SIG-M5 treated with dmso at 0.1 percent for 504 hours (cell line): ENCODE results near the gene CDK8.
A peak's percentile ranks its signal among the peaks of the same experiment; 100 is the strongest.
"Not testable (repeated sequence)": the region's sequence is repeated elsewhere in the genome, so short reads cannot be mapped to it uniquely, and the experiment has no call there.

Source experiments
- DNase-seq: peaks from one replicate; lab custom pipeline; 2025; ENCODE audit not compliant: unreplicated experiment; lab: John Stamatoyannopoulos, UW

The CDK8 gene

DNA sequence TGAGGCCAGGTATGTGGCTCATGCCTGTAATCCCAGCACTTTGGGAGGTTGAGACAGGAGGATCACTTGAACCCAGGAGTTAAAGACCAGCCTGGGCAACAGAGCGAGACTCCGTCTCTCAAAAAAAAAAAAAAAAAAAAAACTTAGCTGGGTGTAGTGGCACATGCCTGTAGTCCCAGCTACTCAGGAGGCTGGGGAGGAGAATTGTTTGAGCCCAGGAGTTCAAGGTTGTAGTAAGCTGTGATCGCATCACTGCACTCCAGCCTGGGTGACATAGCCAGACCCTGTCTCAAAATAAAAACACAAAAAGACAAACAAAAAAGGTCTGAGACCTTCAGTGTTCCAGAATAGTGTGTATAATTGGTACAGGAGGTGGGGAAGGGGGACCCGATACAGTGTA, 1.9 kb upstream of the CDK8 start:
- DNase-seq, result not testable (repeated sequence)

DNA sequence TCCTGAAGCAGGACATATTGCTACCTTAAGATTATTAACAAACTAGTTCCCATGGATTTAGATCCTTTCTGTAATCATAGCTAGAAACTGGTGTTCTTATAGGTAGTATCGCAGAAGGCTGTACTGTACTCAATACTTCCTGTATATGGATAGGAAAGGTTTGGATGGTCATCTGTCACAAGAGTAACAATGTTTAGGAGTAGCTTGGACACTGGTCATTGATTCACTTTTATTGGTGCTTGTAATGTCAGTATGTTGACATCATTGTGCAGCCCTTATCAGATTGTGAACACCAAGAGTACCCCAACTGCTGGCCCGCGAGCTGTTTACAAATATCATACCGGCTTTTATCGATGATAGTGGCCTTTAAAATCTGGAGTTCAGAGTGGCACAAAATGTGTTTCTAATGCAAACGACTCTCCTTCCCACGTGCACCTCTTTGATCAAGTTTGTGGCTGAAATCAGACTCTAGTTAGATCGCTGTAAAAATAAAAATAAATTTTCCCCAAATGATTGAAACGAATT, 605 bp upstream of the CDK8 start:
- DNase-seq, result no peak

DNA sequence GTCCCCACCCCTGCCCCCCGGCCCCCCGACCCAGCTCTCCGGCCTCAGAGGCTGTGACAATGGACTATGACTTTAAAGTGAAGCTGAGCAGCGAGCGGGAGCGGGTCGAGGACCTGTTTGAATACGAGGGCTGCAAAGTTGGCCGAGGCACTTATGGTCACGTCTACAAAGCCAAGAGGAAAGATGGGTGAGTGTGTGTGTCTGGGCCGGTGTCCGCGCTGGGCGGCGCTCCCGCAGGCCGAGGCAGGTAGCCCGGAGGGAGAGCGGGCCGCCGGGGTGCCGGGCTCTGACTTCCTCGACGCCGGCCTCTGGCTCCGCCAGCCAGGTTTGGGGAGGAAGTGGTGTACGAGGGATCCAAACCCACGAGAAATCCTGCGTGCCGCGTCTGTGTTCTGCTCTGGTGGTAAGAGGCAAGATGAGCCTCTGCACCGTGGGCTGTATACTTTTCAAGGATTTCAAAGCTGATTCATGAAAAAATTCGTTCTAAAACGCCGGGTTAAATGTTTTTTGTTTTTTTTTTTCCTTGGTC, 718 bp downstream of the CDK8 start:
- DNase-seq, result peak; percentile 32

DNA sequence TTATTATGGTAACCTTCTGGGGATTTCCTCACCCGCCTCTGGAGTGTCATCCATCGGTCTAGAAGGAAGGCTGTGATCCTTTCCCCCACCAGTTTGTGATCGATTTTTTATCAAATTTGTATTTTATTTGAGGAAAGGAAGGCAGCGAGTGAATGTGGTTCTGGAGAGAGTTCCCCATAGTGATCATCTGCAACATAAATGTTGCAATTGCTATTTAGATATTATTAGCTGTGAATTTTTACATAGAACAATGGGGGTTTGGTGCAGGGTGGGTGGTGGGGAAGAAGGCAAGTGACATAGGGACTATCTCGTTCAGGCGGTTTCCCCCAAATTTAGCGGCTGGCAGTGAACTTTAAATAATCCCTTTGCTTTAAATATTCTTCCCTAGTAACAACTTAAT, 1.2 kb downstream of the CDK8 start:
- peak; percentile 22 for DNase-seq

DNA sequence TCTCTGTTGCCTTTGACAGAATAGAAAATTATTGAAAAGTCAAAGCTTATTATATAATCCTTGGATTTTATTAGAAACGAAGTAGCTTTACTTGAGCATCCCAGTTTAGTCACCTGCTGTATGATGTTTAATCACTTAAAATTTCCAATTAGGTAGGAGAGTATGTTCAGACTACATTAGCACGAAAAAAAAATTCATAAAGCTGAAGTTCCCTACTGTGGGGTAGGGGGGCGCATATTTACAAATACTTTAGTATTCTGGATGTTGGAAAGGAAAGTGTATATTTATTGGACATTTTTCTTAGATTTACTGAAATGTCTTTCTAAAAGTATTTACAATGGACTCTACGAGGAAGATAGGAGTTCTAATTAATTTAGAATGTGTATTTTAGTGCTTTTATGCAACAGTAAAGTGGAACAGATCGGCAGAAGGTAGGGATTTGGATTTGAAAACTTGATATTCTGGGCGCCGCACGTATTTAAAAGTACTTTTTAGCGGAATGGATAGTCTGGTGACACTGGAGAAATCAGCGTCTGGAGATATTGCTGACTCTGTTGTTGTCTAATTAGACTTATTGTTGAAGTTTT, 1.9 kb downstream of the CDK8 start:
- DNase-seq, result peak; percentile 47

DNA sequence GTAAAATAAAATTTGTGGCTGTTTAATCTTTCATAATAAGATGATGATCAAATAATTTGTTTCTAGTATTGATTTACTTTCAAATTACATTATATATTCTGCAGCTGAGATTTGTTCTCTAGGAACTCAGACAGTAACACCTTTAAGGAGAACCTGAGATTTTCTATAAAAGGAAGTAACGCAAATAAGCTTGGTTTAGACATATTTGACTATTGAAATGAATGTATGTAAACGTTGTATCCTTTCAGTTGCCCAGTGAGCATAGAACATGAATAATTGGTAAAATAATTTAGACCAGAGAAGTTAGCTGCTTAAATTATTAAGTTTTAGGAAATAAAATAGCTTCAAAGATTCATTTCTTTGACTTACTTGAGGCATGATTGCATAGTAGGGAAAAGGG, 3.1 kb downstream of the CDK8 start:
- DNase-seq, result no peak

DNA sequence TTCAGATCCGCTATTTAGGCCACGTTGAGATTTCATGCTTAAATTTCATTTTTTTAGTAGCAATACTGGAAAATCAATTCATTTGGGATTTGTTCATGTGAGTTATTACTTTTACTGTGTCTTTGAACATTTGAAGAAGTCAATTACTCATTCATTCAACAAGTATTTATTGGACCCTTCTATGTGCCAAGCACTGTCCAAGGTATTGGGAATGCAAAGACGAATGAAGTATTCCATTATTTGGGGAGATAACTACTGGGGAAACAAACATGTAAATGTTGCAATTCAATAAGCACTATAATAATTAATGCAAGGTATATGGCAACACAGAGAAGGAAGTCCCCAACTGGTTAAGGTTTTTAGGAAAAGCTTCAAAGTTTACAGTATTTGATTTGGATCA, 5.7 kb downstream of the CDK8 start:
- no peak for DNase-seq

DNA sequence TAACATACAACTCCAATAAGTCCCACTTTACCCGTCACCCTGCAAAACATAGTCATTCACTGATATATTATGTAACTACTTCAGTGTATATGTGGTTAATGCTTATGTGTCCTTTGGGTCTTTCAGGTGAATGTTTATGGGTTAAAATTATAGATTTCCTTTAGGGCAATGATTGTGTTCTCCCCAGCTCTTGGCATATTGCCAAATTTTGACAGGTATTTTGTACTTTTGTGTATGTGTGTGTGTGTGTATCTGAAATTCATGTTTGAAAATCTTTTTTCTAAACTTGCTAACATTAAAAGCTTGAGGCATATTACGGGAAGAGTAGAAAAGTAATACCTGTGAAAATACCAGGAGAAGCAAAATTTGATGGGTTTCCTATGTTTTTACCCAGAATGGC, 8.2 kb downstream of the CDK8 start:
- no peak for DNase-seq

DNA sequence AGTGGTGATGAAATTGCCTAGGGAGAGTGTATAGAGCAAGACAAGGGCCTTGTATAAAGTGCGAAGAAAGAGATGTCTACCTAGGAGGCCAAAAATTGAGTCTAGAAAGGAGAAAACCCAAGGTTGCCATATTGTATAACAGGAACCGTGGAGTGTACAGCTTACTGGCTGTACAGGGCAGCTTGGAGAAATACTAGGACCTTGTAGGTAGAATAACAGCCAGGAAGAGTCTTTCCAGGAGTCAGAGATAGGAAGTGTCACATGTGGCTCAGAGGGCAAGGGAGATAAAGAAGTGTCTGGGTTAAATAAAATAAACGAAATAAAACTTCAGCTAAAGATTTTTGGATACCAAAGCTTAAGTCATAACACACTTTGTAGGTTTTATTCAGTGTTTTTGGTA, 12.4 kb downstream of the CDK8 start:
- DNase-seq, result no peak

DNA sequence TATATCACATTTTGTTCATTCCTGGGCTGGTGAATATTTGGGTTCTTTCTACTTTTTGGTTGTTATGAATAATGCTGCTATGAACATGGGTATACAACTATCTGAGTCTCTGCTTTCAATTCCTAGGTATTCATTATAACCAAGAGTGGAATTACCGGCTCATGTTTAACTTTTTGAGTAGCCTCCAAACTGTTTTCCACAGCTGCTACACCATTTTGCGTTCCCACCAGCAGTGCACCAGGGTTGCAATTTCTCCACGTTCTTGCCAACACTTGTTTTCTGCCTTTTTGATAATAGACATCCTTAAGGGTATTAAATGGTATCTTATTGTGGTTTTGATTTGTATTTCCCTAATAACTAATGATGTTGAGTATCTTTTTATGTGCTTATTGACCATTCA, 16.8 kb downstream of the CDK8 start:
- DNase-seq, result no peak

DNA sequence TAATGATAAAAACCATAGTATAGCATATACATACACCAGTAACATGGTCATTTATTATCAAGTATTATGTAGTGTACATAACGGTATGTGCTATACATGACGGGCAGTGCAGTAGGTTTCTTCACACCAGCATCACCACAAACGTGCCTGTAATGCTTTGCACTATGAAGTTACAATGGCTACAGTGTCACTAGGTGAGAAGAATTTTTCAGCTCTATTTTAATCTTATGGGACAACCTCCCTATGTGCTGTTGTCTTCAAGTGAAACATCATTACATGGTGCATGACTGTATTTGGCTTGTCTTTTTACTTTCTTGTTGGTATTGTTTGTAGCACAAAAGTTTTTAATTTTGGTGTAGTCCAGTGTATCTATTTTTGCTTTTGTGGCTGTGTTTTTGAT, 18.7 kb downstream of the CDK8 start:
- DNase-seq, result no peak

DNA sequence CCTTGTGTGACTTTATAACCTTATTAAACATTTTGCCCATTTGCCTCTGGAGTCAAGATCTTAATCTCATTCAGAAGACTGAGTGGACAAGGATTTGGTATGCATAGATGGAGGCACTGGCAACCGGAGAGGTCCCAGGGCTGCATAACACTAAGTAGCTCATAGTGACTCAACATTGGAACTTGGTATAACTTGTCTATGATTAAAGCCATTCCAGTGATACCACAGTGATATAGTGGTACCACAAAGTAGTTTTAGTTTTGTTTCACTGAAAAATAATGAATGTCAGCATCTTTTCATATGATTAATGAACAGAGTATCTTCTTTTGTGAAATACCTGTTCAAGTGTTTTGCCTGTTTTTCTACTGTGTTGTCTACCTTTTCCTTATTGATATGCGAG, 26.4 kb downstream of the CDK8 start:
- DNase-seq, result no peak

DNA sequence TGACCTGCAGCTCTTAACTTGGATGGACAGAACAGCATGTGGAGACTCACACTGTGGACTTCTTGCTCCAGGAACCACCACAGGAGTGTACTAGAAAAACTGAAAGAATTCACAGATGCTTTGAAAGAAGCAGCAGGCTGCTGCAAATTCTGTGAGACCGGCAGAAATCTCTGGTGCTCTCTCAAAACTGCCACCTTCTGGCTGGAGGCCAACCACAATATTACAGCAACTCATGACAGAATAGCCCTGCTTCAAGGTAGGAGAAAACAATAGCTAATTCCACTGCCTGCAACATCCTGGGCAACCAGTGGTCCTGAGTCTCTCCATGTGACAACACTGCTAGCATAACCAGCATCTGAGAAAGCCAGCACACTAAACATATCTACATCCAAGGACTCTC, 26.9 kb downstream of the CDK8 start:
- no peak for DNase-seq

DNA sequence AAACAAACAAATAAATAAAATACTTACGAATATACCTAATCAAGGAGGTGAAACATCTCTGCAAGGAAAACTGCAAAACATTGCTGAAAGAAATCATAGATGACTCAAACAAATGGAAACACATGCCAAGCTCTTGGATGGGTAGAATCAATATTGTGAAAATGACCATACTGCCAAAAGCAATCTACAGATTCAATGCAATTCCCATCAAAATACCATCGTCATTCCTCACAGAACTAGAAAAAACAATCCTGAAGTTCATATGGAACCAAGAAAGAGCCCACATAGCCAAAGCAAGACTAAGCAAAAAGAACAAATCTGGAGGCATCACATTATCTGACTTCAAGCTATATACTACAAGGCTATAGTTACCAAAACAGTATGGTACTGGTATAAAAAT, 32.0 kb downstream of the CDK8 start:
- DNase-seq, result not testable (repeated sequence)

DNA sequence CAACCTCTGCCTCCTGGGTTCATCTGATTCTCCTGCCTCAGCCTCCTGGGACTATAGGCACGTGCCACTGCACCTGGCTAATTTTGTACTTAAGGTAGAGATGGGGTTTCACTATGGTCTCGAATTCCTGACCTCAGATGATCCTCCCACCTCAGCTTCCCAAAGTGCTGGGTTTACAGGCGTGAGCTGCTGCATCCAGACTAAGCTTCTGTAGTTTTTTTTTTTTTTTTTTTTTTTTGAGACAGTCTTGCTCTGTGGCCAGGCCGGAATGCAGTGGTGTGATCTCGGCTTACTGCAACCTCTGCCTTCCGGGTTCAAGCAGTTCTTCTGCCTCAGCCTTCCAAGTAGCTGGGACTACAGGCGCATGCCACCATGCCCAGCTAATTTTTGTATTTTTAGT, 34.9 kb downstream of the CDK8 start:
- not testable (repeated sequence) for DNase-seq

DNA sequence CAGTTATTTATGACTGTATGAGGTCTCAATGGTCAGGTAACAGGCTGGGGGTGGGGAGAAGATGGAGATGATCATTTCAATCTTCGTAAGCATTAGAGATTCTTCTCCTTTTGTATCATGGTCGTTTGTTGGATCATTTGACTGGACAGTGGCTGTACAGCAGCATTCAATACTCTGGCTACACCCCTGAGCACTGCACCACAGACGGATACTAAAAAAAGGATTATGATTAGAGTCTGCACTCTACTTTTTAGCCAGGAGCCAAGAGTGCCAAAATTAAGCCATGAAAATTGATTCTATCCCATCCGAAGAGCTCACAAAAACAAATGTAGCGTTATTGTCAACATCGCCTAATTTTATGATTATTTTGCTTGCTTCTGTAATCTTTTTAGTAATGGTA, 41.9 kb downstream of the CDK8 start:
- DNase-seq, result no peak

DNA sequence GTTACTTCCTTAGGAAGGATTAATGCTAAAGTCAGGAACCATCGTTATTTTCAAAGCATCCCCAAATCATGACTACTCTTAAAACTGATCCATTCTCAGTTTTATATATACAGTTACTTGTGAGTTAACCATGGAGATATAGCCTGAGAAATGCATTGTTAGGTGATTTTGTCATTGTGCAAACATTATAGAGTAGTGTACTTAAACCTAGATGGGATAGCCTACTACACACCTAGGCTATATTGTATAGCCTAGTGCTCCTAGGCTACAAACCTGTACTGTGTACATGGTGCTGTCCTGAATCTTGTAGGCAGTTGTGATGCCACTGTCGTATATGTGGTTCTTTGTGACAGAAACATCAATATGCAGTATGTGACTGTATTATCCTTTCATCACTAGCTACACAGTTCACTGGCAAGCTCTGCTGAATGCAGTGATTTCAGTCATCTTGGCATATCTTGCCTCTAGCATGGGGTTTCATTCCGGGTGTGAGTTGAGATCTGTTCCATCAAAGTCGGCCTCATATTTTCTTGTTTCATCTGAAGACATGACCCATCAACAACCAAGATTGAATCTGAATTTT, 45.3 kb downstream of the CDK8 start:
- no peak for DNase-seq

DNA sequence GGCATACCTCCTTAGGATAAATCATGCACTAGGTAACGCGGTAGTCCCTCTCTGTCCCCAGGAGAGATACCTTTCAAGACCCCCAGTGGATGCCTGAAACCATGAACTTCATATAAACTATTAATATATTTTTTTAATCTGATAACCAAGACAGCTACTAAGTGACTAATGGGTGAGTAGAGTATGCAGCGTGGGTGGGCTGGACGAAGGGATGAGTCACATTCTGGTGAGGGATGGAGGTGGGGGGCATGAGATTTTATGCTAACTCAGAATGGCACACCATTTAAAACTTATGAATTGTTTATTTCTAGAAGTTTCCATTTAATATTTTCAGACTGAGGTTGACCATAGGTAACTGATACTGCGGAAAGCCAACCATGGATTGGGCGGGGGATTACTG, 46.2 kb downstream of the CDK8 start:
- no peak for DNase-seq

DNA sequence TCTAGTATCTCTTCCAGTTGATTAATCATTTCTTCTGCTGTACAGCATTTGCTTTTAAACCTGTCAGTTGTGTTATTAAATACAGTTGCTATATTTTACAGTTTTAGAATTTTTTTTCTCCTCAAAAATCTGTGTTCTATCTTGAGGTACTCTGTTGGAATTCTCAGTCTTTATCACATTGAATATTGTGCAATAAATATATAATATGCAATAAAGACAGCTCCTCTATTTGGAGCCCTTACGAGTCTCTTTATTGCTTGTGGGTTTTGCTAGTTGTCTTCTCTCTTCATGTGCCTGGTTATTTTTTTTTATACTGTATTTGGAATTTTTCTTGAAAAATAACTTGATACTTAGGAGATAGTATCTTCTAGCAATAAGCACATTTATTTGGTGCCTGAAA, 51.7 kb downstream of the CDK8 start:
- no peak for DNase-seq

DNA sequence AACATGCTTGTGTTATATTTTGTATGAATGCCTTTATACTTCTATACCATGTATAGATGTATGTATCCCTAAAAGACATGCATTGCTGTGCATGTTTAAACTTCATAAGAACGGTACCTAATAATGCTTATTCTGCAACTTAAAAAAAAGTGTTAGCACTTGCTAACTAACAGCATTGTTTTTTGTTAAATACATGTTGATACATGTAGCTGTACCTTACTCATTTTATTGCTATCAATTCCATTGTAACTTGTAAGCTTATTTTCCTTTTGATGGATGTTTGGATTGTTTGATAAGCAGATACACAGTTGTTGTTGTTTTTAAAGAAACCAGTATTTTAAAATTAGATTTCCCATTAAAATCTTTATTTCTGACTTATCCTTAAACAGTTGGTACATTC, 53.8 kb downstream of the CDK8 start:
- DNase-seq, result no peak

DNA sequence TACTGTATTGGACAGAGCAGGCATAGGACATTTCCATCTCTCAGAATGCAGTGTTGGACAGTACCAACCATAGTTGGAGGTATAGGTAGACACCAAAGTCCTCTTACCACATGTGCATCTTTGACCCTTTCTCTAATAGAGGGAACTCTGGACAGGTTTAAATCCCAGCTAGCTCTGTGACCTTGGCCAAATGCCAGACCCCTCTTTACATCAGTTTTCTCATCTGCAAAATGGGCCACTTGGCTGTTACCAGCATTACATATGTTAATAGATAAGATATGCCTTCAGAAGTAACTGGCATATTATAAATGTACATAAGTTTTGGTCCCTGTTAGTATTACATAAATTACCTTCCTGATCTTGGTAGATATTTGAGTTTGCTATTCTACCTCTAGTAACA, 54.3 kb downstream of the CDK8 start:
- DNase-seq, result no peak

DNA sequence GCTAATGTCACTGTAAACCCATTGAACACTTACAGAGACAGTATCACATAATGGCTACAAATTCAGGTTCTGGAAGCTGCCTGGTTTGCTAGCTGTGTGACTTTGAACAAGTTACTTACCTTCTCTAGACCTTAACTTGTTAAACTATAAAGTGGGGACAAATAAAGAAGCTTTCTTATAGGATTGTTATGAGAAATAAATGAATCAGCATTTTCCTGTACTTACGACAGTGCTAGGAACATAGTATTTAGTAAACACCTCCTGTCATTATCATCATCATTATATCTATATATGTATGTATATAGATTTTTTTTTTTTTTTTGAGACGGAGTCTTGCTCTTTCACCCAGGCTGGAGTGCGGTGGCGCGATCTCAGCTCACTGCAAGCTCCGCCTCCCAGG, 54.9 kb downstream of the CDK8 start:
- DNase-seq, result no peak

DNA sequence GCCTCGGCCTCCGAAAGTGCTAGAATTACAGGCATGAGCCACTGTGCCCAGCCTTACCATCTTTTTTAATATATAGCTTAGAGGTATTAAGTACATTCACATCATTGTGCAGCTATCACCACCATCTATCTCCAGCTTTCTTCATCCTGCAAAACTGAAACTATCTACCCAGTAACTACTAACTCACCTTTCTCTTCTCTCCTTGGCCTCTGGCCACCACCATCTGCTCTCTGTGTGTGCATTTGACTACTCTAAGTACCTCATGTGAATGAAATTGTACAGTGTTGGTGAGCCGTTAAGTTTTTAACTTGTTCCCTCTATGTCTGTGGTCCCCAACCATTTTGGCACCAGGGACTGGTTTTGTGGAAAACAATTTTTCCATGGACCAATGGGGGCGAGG, 56.1 kb downstream of the CDK8 start:
- DNase-seq, result no peak
